HT1080 (cell line): ENCODE data around the gene DNAJC27. TPM values are rescaled to one million over a fixed set of nuclear protein-coding genes. Genes with fewer than 3 reads are reported as not detected.

Source experiments
- DNase-seq: peaks from one replicate; pipeline ENCODE4 v3.0.0-alpha.2; 2015; ENCODE audit warnings: low read depth
- total RNA-seq: library from RNA; depleted of rRNA; stranded (reverse); fragments of >200 nt; shearing (Covaris generic); gene quantifications from 2 replicates; pipeline ENCODE4 v1.2.3, GENCODE V29; 2014

Gene DNAJC27
- total RNA-seq, 1 experiment from 2014 or later, result 1.8 TPM

DNA sequence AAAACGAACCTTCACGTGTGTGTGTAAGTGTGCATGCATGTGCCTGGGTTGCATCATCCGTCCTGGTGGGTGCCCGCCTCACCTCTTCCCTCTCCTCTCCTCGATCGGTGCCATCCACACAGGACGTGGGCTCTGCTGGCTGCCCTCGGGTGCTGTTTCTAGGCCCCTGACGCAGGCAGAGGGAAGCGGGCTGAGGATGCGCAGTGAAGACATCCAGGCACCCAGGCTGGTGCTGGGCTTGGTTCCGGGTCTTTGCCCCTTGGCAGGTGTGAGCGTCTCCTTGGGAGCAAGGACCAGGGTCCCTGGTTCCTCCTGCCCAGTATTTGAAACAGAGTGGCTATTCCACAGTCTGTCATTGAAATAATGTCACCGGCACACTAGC, 45.5 kb downstream of the DNAJC27 start:
- DNase-seq, result no peak

- DNase-seq, result no peak
Measured at GRCh38 chr2:24925815-24926214, 45.9 kb downstream of the DNAJC27 start.

DNA sequence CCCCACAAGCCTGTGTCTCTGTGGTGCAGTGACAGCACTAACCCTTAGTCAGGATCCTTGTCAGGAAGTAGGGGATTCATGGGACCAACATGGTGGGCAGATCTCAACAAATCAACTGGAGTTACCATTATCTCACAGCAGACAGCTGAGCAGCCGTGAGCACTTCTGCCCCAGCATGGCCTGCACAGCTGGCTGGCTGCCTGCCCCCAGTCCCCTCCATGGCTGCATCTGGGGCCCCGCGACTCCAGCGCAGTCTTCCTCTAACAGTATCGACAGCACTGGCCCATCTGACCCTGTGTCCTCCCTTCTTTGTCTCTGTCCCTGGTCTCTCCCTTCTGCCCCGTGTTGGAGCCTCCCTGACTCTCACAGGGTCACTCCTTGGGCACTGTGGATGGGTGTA, 47.0 kb downstream of the DNAJC27 start:
- DNase-seq, result no peak

GRCh38 chr2:24924266-24924665, 47.5 kb downstream of the DNAJC27 start:
- DNase-seq, result no peak

GRCh38 chr2:24923106-24923505, 48.6 kb downstream of the DNAJC27 start:
- DNase-seq, result no peak

GRCh38 chr2:24922556-24922955, 49.2 kb downstream of the DNAJC27 start:
- no peak for DNase-seq

- DNase-seq, result no peak
Measured at GRCh38 chr2:24920809-24921441, 50.8 kb downstream of the DNAJC27 start.

GRCh38 chr2:24920098-24920808, 51.5 kb downstream of the DNAJC27 start, which contains the start of gene ADCY3:
Gene ADCY3, minus strand, starts transcription at chr2:24920237. Its CDS starts 1,250 bp downstream, at chr2:24918987.
- peak; percentile 43 for DNase-seq

DNA sequence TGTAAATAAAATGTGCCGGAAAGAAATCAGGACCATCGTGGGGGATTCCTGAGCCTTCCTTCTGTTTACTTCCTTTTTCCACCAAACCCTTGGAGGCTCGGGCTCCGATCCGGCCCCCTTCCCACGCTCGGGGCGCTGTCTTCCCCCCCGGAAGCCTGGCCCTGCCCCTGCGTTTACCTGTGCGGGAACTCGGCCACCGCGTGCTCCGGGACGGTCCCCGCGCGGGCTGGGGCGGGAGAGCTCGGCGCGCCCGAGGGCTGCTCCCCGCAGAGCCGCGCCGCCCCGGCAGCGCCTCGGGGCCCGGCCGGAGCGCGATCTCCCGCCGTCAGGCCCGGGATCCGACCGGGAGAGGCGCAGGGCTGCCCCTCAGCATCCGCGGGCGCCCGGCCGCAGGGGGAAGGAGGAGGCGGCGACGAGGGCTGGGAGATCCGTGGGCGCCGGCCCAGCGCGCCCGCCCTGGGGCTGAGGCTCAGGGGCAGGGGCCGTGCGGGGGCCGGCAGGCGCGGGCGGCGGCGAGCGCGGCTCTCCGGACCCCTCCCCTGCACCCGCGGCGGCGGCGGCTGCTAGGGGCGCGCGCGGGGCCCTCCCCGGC, 52.2 kb downstream of the DNAJC27 start:
- DNase-seq, result no peak

- no peak for DNase-seq
Measured at GRCh38 chr2:24919037-24919505, 52.7 kb downstream of the DNAJC27 start.

DNA sequence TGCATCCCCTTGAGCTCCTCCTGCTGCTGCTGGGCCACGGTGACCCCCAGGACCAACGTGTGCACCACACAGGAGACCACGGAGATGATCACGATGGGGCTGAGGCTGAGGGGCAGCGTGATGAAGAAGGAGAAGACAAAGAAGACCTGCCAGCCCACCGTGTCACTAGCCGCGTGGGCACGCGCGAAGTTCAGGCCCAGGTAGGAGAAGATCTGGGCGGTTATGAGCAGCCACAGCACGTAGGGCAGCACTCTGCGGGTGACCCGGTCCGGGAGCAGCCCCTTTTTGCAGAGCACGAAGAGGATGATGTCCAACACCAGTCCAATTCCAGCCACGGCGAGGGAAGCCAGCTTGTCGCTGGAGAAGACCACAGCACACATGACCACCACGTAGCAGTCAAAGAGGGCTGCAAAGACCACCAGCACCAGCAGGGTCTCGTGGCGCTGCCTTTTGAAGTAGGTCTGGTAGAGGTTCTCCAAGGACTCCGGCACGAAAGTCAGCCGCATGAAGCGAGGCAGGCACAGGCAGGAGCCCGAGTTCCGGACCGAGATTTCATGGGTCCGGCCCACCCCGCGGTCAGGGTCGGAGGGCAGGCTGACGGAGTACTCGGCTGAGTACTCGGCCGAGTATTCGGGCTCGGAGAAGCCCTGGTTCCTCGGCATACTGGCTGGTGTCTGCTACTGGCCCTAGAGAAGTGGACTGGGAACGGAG, 53.3 kb downstream of the DNAJC27 start:
- no peak for DNase-seq

DNA sequence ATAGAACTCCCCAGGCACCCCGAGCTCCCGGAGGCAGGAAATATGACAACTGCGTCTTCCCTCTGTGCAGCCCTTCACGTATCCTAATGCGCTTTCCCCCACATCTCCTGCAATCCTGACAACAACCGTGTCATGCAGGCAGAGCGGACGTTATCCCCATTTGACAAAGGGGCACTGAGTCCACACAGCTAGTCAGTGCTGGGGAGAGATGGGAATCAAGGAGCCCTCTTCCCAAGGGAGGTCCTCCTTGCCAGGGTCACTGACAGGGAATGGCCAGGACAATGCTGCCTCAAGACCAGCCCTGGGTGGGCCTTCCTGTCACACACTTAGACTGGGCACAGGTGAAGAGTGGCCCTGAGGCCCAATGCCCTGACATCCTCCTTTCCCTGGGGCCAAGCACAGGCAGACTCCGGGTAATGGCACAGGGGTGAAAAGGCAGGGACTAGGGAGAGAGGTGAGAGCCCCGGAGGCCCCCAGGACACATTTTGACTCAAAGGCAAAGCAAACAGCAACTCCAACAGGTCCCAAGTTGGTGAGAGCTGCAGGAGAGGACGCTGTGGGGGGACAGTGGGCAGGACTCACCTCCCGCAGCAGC, 53.9 kb downstream of the DNAJC27 start:
- DNase-seq, result no peak

- peak; percentile 10 for DNase-seq
Measured at GRCh38 chr2:24917086-24917485, 54.7 kb downstream of the DNAJC27 start.

GRCh38 chr2:24915796-24916195, 56.0 kb downstream of the DNAJC27 start:
- DNase-seq, result no peak

- DNase-seq, result no peak
Measured at GRCh38 chr2:24915175-24915574, 56.6 kb downstream of the DNAJC27 start.

GRCh38 chr2:24914713-24915112, 57.0 kb downstream of the DNAJC27 start:
- DNase-seq, result no peak

- no peak for DNase-seq
Measured at GRCh38 chr2:24913911-24914310, 57.8 kb downstream of the DNAJC27 start.

GRCh38 chr2:24912986-24913385, 58.8 kb downstream of the DNAJC27 start:
- DNase-seq, result no peak

DNA sequence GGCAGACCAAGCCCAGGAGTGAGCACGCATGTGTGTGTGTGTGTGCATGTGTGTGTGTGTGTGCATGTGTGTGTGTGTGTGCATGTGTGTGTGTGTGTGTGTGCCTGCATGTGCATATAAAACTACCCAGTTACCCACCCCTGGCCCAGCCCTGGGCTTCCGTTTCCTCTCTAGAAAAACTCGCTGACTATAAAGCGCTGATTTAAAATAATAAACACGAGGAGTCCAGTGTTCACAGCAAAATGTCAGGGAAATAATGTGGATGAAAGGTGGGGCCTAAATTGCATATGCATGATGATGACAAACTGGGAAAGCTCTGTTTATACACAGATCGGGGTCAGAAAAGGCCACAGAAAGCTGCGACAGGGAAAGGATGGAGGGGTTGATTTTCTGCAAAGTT, 59.2 kb downstream of the DNAJC27 start:
- no peak for DNase-seq

DNA sequence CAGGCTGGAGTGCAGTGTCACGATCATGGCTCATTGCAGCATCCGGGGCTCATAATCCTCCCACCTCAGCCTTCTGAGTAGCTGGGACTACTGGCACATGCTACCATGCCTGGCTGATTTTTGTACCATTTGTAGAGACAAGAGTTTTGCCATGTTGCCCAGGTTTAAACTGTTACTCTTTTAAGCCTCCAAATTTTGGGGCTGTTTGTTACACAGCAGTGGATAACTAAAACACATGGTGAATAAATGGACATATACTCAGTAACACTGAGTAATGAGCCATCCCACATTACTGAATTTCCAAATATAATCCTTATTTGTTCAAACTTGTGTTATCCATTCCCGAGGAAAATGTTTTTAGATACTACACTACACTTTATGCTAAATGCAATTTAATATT, 61.5 kb downstream of the DNAJC27 start:
- DNase-seq, result no peak

DNA sequence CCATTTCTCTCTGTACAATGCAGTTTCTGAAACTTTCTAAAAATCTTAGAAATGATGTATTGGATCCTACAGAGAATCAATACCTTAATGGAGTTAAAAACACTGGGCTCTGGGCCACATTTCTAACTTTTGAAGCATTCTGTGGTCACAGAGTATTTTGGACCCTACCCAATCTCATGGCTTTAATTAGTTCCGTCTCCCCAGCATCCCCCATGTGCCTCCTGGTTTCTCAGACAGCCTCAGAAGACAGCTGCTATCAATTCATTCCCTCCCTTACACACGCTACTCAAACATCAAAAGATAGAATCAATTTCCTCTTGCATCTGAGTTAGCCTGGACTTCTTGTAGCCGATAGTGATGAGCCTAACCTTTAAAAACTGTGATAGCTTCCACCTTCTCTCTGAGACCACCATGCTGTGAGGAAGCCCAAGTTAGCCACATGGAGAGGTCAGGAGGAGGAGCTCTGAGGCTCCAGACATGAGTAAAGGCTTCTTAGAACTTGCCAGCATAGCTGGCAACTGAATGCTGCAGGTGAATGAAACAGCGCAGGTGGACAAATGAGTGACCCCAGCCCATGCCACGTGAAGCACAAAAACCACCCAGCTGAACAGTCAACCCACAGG, 62.1 kb downstream of the DNAJC27 start:
- no peak for DNase-seq
